Measurements from ENCODE around the gene CTH.
"Not testable (repeated sequence)": the region's sequence is repeated elsewhere in the genome, so short reads cannot be mapped to it uniquely, and the experiment has no call there.

Gene CTH

GRCh38 chr1:70410604-70411359 is at the start of gene CTH:
Gene CTH, plus strand, starts transcription at chr1:70411268. Its CDS starts 148 bp downstream, at chr1:70411416.
- DNase-seq = peak; percentile 95
- in situ Hi-C loops (cut with HindIII; ENCODE audit: low pct_ligation_motif_present, low pct_unique_long_range_greater_than_20kb, low sequenced_read_pairs) = no loop called here

- in situ Hi-C loops (cut with HindIII; ENCODE audit: low pct_ligation_motif_present, low pct_unique_long_range_greater_than_20kb, low sequenced_read_pairs) = no loop called here
- no peak for DNase-seq
These were observed 49.2 kb upstream of the CTH start for GRCh38 chr1:70361727-70362398.

GRCh38 chr1:70364439-70364838 is 46.6 kb upstream of the CTH start:
- no peak for DNase-seq
- in situ Hi-C loops (cut with HindIII; ENCODE audit: low pct_ligation_motif_present, low pct_unique_long_range_greater_than_20kb, low sequenced_read_pairs) = no loop called here

GRCh38 chr1:70366425-70366952 is 44.6 kb upstream of the CTH start:
- in situ Hi-C loops (cut with HindIII; ENCODE audit: low pct_ligation_motif_present, low pct_unique_long_range_greater_than_20kb, low sequenced_read_pairs); DNase-seq: not testable (repeated sequence)

- in situ Hi-C loops (cut with HindIII; ENCODE audit: low pct_ligation_motif_present, low pct_unique_long_range_greater_than_20kb, low sequenced_read_pairs); DNase-seq: not testable (repeated sequence)
These were observed 44.1 kb upstream of the CTH start for GRCh38 chr1:70366997-70367396.

GRCh38 chr1:70367397-70367796 is 43.7 kb upstream of the CTH start:
- DNase-seq; in situ Hi-C loops (cut with HindIII; ENCODE audit: low pct_ligation_motif_present, low pct_unique_long_range_greater_than_20kb, low sequenced_read_pairs): not testable (repeated sequence)

- in situ Hi-C loops (cut with HindIII; ENCODE audit: low pct_ligation_motif_present, low pct_unique_long_range_greater_than_20kb, low sequenced_read_pairs); DNase-seq: not testable (repeated sequence)
These were observed 39.5 kb upstream of the CTH start for GRCh38 chr1:70371586-70371985.

- in situ Hi-C loops (cut with HindIII; ENCODE audit: low pct_ligation_motif_present, low pct_unique_long_range_greater_than_20kb, low sequenced_read_pairs) = no loop called here
- no peak for DNase-seq
These were observed 38.6 kb upstream of the CTH start for GRCh38 chr1:70372426-70372825.

- in situ Hi-C loops (cut with HindIII; ENCODE audit: low pct_ligation_motif_present, low pct_unique_long_range_greater_than_20kb, low sequenced_read_pairs); DNase-seq: not testable (repeated sequence)
These were observed 37.5 kb upstream of the CTH start for GRCh38 chr1:70373580-70373979.

GRCh38 chr1:70376196-70376595 is 34.9 kb upstream of the CTH start:
- in situ Hi-C loops (cut with HindIII; ENCODE audit: low pct_ligation_motif_present, low pct_unique_long_range_greater_than_20kb, low sequenced_read_pairs) = no loop called here
- no peak for DNase-seq

- in situ Hi-C loops (cut with HindIII; ENCODE audit: low pct_ligation_motif_present, low pct_unique_long_range_greater_than_20kb, low sequenced_read_pairs) = no loop called here
- DNase-seq = peak; percentile 16
These were observed 28.4 kb upstream of the CTH start for GRCh38 chr1:70382682-70383081.

GRCh38 chr1:70383483-70383882 is 27.6 kb upstream of the CTH start:
- in situ Hi-C loops (cut with HindIII; ENCODE audit: low pct_ligation_motif_present, low pct_unique_long_range_greater_than_20kb, low sequenced_read_pairs) = no loop called here
- no peak for DNase-seq

GRCh38 chr1:70384542-70384941 is 26.5 kb upstream of the CTH start:
- in situ Hi-C loops (cut with HindIII; ENCODE audit: low pct_ligation_motif_present, low pct_unique_long_range_greater_than_20kb, low sequenced_read_pairs) = no loop called here
- no peak for DNase-seq

GRCh38 chr1:70385477-70385876 is 25.6 kb upstream of the CTH start:
- in situ Hi-C loops (cut with HindIII; ENCODE audit: low pct_ligation_motif_present, low pct_unique_long_range_greater_than_20kb, low sequenced_read_pairs) = no loop called here
- DNase-seq = no peak

- no peak for DNase-seq
- in situ Hi-C loops (cut with HindIII; ENCODE audit: low pct_ligation_motif_present, low pct_unique_long_range_greater_than_20kb, low sequenced_read_pairs) = no loop called here
These were observed 24.9 kb upstream of the CTH start for GRCh38 chr1:70386121-70386520.

- in situ Hi-C loops (cut with HindIII; ENCODE audit: low pct_ligation_motif_present, low pct_unique_long_range_greater_than_20kb, low sequenced_read_pairs) = no loop called here
- DNase-seq = no peak
These were observed 23.6 kb upstream of the CTH start for GRCh38 chr1:70387507-70387906.

- in situ Hi-C loops (cut with HindIII; ENCODE audit: low pct_ligation_motif_present, low pct_unique_long_range_greater_than_20kb, low sequenced_read_pairs) = no loop called here
- DNase-seq = no peak
These were observed 18.4 kb upstream of the CTH start for GRCh38 chr1:70392626-70393025.

- no peak for DNase-seq
- in situ Hi-C loops (cut with HindIII; ENCODE audit: low pct_ligation_motif_present, low pct_unique_long_range_greater_than_20kb, low sequenced_read_pairs) = no loop called here
These were observed 14.5 kb upstream of the CTH start for GRCh38 chr1:70396607-70397006.

- DNase-seq = no peak
- in situ Hi-C loops (cut with HindIII; ENCODE audit: low pct_ligation_motif_present, low pct_unique_long_range_greater_than_20kb, low sequenced_read_pairs) = no loop called here
These were observed 14.1 kb upstream of the CTH start for GRCh38 chr1:70397013-70397412.

- in situ Hi-C loops (cut with HindIII; ENCODE audit: low pct_ligation_motif_present, low pct_unique_long_range_greater_than_20kb, low sequenced_read_pairs) = no loop called here
These were observed 10.7 kb upstream of the CTH start for GRCh38 chr1:70400335-70400734.

More at GRCh38 chr1:70400335-70400734, 10.7 kb upstream of the CTH start:
- no peak for DNase-seq

Measured in ACHN (cell line).